NCI-H2107 (cell line): ENCODE measurements around the gene PIM3.
"Not testable (repeated sequence)": the region's sequence is repeated elsewhere in the genome, so short reads cannot be mapped to it uniquely, and the experiment has no call there.

Experiments used
- DNase-seq: peaks from one replicate; lab custom pipeline; 2025; lab: John Stamatoyannopoulos, UW

Gene PIM3

GRCh38 chr22:49943405-49943765 is 17.2 kb upstream of the PIM3 start:
- no peak for DNase-seq

DNA sequence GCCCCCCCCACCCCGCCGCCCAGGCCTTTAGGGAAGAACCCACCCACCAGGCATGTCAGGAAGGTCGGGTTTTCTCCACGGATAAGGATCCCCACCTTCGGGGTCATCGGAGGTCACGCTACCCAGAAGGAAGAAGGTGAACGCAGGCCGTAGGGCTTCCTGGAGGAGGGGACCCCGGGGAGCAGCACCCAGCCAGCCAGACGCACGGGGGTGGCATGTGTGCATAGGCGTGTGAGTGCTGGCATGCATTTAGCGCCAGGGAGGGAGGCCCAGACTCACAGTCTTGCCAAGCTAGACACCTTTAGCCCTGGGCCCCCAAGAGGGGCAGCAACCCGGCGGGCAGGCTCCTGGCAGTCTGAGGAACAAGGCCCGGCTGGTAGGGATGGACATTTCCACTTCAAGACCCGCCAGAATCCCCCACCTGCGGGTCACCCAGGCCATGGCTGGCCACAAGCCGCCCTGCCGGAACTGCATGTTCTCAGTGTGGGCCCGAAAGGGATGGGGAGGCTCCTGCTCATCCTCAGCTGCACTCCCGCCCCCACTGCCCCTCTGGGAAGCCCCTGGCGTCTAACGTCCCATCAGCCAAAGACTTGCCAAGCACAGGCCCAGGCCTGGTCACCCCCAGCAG is 16.7 kb upstream of the PIM3 start:
- no peak for DNase-seq

DNA sequence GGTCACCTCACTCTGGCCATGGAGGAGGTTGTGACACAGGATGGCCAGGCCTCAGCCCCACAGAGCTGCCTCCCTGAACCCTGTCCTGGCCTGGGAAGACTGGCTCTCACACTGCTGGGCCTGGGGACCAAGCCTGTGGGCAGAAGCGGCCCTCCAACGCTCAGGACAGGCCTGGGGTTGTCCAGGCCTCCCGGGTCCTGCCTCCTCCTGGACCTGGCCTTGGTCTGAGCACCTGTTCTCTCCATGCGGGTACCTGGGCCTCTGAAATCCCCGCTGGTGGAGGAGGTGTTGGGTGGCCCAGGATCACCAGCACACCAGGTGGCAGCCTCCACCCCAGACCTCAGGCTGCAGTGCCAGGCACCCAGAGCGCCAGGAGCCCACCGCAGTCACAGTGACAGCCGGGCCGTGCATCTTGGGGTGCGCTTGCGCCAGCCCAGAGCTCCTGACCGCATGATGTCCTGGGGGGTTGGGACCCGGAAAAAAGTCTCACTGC is 16.1 kb upstream of the PIM3 start:
- DNase-seq, result no peak

DNA sequence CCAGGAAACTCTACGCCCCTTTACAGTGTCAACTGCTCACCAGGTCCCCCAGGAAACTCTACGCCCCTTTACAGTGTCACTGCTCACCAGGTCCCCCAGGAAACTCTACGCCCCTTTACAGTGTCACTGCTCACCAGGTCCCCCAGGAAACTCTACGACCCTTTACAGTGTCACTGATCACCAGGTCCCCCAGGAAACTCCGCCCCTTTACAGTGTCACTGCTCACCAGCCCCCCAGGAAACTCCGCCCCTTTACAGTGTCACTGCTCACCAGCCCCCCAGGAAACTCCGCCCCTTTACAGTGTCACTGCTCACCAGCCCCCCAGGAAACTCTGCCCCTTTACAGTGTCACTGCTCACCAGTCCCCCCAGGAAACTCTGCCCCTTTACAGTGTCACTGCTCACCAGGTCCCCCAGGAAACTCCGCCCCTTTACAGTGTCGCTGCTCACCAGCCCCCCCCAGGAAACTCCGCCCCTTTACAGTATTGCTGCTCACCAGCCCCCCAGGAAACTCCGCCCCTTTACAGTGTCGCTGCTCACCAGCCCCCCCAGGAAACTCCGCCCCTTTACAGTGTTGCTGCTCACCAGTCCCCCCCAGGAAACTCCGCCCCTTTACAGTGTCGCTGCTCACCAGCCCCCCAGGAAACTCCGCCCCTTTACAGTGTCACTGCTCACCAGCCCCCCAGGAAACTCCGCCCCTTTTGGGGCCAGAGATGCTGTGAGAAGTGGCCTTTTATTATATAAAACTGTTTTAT is 15.4 kb upstream of the PIM3 start:
- DNase-seq, result not testable (repeated sequence)

DNA sequence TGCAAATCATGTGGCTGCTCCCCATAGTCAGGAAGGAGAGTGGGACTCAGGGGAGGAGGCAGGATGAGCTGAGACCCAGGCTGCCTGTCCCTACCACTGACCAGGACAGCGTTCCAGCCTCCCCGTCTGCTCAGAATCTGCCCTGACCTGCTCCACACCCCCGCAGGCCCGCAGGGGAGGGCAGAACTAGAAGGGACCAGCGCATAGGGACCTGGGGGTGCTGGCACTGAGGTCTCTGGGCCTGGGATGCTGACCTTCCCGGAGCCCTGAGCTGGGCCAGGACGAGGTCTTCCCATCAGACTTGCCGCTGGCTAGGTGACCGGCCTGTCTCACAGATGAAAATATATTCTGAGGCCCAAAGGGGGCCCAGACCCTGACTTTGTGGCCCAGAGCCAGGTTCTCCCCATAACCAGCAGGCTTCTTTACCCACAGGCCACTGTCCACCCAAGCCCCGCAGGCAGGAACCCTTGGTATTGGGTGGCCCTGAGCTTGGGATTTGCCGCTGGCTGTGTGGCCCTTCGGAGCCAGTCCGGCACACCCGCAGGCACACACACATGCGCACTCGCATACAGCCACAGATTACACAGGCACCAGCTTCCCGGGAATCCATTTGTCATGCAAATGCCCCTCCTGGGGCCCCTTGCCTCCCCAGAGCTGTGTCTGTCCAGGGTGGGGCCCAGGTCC is 13.8 kb upstream of the PIM3 start:
- no peak for DNase-seq

GRCh38 chr22:49947296-49947622 is 13.3 kb upstream of the PIM3 start:
- no peak for DNase-seq

GRCh38 chr22:49948116-49948957 is 12.2 kb upstream of the PIM3 start:
- DNase-seq, result no peak

GRCh38 chr22:49948958-49949913 is 11.3 kb upstream of the PIM3 start:
- no peak for DNase-seq

DNA sequence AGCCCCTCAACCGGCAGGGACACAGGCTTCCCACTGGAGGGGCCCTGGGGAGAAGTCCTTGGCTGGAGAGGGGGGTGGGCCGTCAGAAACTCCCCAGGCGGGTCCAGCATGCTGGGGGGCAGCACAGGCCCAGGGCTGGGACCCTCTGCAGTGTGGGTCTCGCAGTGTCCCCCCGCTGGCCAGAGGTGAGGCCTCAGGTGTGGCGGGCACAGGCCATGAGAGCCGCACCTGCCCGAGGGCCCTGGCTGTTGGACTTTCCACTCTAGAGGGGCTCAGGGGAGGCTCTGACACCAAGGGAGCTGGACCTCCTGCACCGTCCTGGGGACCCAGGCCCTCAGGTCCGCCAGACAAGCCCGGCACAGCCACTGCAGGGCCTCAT is 10.7 kb upstream of the PIM3 start:
- no peak for DNase-seq

GRCh38 chr22:49950396-49950994 is 10.1 kb upstream of the PIM3 start:
- no peak for DNase-seq

- peak; percentile 81 for DNase-seq
These were observed 9.4 kb upstream of the PIM3 start for GRCh38 chr22:49951000-49951677.

GRCh38 chr22:49951678-49951985 is 8.9 kb upstream of the PIM3 start:
- DNase-seq, result no peak

DNA sequence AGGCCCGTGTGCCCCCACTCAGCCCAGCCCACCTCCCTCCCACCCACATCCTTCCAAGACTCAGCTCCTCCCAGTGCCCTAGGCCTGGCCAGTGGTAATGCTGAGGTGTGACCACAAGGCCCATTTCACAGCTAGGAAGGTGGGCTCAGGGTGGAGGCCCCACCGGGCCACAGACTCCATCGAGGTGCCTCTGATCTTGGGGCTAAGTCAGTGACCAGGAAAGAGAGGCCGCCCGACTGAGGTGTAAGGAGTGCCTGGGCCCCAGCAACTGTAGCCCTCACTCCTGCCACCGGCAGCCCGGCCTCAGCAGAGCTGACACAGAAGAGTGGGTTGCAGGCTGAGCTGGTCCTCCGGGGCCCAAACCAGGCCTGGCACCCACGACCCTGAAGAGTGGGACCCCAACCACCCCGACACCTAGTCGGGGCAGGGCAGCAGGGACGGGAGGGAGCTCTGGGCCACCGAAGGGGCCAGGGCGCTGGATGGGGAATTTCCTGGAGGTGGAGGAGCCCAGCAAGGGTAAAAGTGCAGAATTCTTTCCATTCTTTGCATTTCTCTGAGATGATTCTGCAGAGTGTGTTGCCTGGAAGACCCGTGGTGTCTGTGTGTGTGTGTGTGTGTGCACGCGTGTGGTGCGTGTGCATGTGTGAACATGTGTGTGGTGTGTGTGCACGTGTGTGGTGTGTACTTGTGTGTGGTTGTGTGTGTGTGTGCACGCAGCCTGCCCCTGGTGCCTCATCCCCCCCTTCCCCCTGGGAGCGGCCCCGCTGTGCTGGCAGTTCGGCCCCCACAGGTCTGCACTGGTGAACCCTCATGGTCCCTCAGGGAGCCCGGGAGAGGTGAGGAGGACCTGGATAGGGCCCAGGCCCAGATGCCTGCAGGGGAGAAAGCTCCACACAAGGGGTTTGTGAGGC is 8.3 kb upstream of the PIM3 start:
- no peak for DNase-seq

DNA sequence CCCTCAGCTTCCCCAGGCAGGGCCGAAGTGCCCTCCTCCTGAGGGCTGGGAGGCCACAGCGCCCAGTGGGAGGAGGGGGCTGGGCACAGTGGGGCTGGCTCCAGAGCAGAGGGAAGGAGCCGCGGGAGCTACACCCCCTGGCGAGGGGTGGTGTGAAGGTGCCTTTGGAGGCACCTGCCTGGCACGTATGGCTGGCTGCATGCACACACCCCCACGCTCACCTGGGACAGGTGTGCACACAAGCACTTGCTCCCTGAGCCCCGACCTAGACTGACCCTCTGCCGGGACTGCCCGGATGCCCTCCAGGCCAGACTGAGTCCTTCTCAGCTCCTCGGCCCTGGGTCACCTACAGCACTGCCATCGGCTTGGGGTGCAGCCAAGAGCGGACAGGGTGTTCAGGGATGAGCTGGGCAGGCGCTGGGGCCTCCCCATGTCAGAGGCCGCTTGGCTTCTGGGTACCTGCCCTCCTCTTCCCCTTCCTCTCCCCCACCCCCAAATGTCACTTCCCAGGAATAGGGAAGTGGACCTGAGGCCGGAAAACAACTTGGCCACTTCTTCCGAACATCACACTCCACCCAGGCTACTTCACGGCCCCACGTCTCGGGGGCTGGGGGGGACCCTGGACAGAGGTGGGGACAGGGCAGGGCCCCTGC is 7.4 kb upstream of the PIM3 start:
- DNase-seq, result no peak

DNA sequence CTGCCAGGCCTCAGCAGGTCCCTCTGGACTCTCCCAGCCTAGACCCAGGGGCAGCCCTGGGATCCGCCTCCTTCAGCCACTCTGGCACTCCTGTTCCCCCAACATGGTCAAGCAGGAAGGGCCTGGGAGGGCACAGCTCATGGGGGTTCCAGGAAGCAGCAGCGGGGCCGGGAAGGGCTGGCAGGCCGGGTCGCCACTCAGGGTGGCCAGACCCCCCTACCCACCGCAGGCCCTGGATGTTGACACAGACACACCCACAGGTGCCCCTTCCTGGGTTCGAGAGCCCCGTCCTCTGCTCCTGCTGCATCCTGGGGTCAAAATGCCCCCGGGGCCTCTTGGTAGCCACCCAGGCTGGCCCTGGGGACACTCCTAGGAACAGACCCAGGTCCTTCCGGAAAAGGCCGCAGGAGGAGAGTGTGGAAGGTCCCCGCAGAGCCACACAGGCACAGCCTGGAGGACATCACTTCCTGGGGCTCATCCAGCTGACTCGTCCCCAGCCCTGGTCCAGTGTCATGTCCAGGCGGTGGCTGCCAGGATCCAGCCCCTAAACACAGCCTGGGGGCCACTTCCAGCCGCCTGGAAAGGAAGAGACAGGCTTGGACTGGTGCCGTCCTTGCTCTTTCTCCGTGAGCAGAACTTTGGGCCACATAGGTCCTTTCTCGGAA is 6.8 kb upstream of the PIM3 start:
- DNase-seq, result no peak

DNA sequence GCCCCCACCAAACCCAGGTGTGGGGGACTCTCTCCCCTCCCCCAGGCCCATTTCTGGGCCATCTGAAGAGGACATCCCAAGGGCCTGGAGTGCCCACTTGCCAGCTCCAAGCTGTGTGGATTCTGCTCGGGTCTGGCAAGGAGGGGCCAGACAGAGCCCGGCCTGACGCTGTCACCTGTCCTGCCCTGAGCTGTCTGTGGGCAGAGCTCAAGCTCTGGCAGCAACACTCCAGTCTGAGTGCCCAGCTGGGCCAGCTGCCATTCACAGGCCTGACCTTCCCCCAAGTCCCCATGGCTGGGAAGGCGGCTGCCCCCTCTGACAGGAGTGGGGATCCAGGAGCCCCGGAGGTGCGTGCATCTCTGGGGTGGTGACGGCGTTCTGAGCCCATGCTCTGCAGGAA is 6.2 kb upstream of the PIM3 start:
- DNase-seq, result no peak

DNA sequence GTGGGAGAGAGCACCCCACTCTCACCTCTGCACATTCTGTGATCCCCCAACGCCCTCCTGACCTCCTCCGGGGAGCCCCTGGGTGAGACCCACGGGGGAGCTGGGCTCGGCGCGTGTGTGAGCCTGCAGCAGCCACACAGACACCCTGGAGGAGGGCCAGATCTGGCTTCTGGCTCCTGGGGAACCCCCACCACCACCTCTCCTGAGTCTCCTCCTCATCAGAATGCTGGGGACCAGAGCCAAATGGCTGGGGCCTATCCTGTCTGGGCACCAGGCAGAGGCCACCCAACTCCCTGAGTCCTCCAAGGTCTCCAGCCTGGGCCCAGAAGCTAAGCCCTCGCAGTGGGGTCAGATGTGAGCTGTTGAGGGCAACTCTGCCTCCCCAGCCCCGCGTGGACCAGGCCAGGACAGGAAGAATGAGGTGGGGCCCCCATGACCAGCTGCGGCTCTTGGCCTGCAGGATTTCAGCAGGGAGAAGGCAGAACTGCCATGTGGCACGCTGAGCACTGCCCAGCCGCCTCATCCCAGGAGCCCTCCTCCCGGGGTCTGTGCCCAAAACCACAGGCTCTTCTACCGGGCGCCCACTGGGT is 5.5 kb upstream of the PIM3 start:
- no peak for DNase-seq
